ENCODE data around the gene ATXN7L1.

DNA sequence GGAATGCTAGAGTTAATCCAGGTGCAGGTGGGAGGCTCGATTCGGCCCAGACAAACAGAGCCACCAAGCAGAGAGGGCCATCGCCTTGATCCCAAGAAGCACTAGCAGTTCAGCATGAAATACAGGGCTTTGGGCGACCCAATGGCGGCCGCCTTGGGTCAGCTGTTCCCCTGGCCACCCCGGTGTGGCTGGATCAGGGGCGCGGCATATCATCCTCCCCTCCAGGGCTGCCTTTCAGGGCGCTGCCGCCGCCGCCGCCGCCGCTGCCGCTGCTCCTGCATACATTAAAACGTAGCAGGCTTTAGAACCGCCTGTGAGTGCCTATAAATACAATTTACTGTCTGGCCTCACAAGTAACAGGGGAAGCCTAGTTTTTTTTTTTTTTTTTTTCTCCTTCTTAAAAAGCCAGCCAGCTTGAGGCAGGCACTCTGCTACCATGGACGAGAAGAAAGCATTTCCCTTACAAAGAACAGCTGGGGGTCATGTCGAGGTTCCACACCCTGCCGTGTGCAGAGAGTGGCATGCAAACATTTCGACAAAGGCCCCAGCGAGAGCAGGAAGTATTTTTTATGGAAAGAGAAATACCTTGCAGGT lies 237.4 kb downstream of the ATXN7L1 start:
- TF ChIP-seq, protein P1, sequence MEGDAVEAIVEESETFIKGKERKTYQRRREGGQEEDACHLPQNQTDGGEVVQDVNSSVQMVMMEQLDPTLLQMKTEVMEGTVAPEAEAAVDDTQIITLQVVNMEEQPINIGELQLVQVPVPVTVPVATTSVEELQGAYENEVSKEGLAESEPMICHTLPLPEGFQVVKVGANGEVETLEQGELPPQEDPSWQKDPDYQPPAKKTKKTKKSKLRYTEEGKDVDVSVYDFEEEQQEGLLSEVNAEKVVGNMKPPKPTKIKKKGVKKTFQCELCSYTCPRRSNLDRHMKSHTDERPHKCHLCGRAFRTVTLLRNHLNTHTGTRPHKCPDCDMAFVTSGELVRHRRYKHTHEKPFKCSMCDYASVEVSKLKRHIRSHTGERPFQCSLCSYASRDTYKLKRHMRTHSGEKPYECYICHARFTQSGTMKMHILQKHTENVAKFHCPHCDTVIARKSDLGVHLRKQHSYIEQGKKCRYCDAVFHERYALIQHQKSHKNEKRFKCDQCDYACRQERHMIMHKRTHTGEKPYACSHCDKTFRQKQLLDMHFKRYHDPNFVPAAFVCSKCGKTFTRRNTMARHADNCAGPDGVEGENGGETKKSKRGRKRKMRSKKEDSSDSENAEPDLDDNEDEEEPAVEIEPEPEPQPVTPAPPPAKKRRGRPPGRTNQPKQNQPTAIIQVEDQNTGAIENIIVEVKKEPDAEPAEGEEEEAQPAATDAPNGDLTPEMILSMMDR (IDR thresholded peaks at IDR 0.05) = no peak
- no peak for TF ChIP-seq SMC3 (IDR thresholded peaks at IDR 0.05; ENCODE audit: low read depth, low read length)
- no peak for TF ChIP-seq MEF2A (IDR thresholded peaks at IDR 0.05; ENCODE audit: borderline replicate concordance, low read depth)
- no peak for TF ChIP-seq POLR2AphosphoS5 (IDR thresholded peaks at IDR 0.05; ENCODE audit: low read depth, low read length)
- TF ChIP-seq, protein P2, sequence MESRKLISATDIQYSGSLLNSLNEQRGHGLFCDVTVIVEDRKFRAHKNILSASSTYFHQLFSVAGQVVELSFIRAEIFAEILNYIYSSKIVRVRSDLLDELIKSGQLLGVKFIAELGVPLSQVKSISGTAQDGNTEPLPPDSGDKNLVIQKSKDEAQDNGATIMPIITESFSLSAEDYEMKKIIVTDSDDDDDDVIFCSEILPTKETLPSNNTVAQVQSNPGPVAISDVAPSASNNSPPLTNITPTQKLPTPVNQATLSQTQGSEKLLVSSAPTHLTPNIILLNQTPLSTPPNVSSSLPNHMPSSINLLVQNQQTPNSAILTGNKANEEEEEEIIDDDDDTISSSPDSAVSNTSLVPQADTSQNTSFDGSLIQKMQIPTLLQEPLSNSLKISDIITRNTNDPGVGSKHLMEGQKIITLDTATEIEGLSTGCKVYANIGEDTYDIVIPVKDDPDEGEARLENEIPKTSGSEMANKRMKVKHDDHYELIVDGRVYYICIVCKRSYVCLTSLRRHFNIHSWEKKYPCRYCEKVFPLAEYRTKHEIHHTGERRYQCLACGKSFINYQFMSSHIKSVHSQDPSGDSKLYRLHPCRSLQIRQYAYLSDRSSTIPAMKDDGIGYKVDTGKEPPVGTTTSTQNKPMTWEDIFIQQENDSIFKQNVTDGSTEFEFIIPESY (IDR thresholded peaks at IDR 0.05; ENCODE audit: borderline replicate concordance, low read depth) = no peak
- no peak for TF ChIP-seq MXI1 (IDR thresholded peaks at IDR 0.05; ENCODE audit: low read depth, low read length)
- TF ChIP-seq TEAD4 (IDR thresholded peaks at IDR 0.05; ENCODE audit: borderline replicate concordance, insufficient read depth) = no peak
- no peak for TF ChIP-seq EP300 (IDR thresholded peaks at IDR 0.05; ENCODE audit: borderline replicate concordance in 1 of 2, low read depth in 1 of 2, low read length in 1 of 2)
- no peak for TF ChIP-seq EZH2phosphoT487 (IDR thresholded peaks at IDR 0.05; ENCODE audit: borderline replicate concordance, low read depth)
- TF ChIP-seq, protein P3, sequence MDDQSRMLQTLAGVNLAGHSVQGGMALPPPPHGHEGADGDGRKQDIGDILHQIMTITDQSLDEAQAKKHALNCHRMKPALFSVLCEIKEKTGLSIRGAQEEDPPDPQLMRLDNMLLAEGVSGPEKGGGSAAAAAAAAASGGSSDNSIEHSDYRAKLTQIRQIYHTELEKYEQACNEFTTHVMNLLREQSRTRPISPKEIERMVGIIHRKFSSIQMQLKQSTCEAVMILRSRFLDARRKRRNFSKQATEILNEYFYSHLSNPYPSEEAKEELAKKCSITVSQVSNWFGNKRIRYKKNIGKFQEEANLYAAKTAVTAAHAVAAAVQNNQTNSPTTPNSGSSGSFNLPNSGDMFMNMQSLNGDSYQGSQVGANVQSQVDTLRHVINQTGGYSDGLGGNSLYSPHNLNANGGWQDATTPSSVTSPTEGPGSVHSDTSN (IDR thresholded peaks at IDR 0.05) = no peak
- TF ChIP-seq, protein P4, sequence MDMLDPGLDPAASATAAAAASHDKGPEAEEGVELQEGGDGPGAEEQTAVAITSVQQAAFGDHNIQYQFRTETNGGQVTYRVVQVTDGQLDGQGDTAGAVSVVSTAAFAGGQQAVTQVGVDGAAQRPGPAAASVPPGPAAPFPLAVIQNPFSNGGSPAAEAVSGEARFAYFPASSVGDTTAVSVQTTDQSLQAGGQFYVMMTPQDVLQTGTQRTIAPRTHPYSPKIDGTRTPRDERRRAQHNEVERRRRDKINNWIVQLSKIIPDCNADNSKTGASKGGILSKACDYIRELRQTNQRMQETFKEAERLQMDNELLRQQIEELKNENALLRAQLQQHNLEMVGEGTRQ (IDR thresholded peaks at IDR 0.05; ENCODE audit: borderline replicate concordance, low read depth, low read length) = no peak
- TF ChIP-seq RCOR1 (IDR thresholded peaks at IDR 0.05; ENCODE audit: low read length) = no peak
- TF ChIP-seq REST (IDR thresholded peaks at IDR 0.05; ENCODE audit: low read depth, low read length) = no peak
- no peak for TF ChIP-seq TAF1 (IDR thresholded peaks at IDR 0.05; ENCODE audit: borderline replicate concordance, low read depth, low read length)

All from SK-N-SH (cell line).